Activated CD4-positive, CD25-positive, alpha-beta regulatory T cell (primary cell): ENCODE measurements around the gene MBP.

Experiments
- DNase-seq, 4 experiments: peaks; one replicate each; lab custom pipeline; 2025; lab: John Stamatoyannopoulos, UW

The MBP gene

DNA sequence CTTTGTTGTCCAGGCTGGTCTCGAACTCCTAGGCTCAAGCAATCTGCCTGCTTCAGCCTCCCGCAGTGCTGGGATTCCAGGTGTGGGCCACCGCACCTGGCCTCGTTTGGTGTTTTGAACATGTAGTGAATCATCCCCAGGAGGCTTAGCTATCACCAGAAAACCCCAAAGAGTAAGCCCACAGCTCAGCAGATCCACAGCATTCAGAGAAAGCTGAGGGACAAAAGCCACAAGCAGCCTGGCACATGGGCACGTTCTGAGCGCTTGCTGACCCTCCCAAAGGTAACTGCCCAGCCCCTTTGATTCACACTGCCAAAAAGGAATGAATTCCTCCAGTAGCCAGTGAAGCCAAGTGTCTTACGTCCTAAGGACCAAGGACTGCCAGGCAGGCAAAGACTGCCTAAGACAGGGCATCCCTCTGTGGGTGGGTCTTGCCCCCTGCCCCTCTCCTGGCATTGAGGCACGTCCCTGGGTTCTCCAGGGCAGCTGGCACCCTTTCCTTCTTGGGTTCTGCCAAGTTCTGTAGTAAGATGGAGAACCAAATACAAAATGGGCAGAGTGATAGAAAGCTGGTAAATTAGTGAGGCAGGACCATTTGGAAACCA lies 31.7 kb downstream of the MBP start:
- DNase-seq, result no peak

DNA sequence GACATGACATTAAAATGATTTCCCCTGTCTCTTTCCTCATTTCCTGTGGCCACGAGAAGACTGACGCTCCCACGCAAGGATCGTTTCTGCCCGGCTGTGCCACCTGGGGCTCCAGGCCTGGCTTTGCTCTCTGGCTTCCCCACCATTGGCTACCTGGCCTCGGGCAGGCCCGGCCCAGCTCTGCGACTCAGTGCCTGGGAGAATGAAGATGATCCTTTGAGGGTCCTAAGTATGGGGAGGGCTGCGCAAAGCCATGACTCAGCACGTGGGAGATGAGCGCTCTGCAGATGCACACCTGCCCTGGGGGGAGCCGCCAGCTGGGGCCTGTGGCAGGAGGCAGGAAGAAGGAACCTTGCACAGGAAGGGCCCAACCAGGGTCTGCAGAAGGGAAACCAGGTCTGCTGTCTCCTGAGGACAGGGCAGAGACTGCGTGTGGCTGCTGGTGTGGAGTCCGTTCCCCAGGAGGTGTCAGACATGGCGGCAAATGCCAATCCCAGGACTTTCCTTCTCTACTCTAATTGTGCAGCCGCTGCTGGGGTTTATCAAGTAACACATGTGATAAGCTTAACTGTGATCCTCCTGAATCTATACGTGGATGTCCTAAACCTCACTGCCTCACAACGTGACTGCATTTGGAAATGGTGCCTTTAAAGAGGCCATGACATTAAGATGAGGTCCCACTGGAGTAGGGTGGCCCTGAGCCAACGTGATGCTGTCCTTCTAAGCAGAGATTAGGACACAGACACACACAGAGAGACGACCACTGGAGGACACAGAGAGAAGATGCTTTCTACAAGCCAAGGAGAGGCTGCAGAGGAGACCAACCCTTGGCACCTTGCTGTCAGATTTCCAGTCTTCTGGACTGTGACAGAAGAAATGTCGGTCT lies 32.9 kb downstream of the MBP start:
- DNase-seq, result peak in 3 of 4 experiments; percentile 6 to 13 (median 12)

DNA sequence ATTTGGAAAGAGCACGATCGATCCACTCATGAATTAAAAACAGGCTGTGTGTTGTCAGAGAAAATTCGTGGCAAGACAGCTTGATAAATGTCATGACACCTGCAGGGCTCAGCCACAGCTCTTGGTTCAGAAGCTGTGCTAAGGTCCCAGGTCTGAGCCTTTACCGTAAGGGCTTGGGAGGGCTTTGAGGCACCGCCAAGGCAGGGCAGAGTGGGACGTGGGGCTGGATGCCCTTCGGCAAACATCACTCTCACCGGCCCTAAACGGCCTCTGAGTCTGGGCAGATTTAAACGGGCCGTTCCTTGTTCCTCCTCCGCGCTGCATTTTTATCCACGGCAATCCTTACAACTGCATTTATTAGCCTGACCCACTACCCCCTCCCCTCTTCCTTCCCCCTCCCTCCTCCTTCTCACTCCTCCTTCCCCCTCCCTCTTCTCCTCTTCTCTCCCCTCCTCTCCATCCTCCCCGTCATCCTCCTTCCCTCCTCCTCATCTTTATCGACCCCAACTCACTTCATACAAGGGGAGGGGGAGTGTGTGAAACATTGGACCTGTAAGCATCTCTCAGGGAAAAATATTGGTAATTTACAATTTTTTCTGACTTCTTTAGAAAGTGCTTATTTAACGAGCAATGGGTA lies 33.9 kb downstream of the MBP start:
- no peak for DNase-seq

DNA sequence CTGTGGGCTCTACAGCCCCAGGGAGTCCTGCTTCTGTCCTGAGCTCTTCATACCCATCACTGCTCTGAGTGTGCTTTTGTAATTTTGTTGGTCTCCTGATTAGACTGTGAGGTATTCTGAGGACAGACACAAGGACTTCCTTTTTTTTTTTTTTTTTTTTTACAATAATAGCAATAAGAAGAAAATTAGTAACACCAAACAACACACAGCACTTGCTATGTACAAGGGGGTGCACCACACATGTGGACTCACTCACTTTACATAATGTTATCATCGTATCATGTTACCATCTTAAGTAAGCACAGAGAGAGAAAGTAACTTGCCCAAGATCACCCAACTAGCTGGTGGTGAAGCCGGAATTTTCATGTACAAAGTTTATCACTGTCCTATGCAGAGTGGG lies 34.6 kb downstream of the MBP start:
- DNase-seq, result no peak

DNA sequence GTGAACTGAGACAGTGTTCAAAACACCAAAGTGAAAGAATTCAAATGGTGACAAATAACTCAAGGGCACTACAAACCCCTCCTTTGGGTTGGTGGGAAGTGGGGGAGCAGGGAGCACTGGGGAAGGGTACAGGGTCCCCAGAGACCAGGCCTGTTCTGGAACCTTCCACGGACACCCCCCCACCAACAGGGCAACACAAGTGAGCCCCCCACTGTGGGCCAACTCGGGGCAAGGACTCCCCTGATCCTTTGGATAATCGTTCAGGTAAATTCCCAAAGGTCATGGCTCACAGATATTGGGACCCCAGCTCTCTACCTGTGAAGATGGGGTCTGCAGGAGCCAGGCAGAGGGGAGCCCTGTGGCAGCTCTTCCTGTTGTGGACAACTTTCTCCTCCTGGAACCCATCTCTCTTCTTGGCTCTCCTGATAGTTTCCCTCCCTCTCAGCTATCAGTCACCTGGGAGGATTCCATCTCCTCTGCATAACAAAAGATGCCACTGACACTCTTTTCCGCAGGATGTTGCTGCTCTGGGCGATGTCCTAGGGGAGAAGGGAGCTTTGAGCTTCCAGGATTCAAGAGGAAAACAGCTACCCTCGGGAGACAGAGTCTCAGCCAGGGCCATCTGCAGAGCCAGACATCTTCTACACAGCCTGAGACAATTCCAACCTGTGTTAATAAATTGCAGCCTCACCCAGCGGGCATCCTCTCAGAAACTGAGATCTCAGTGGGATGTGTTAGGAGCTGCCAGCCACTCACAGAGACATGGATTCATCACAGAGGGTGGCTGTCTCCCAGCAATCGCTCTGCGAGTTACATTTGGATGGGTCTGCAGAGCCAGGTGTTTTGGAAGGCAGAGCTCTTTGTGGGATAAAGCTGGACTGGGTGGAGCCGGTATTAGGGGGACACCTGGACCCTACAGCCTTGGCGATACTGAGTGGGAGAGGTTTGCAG lies 35.4 kb downstream of the MBP start:
- no peak for DNase-seq

DNA sequence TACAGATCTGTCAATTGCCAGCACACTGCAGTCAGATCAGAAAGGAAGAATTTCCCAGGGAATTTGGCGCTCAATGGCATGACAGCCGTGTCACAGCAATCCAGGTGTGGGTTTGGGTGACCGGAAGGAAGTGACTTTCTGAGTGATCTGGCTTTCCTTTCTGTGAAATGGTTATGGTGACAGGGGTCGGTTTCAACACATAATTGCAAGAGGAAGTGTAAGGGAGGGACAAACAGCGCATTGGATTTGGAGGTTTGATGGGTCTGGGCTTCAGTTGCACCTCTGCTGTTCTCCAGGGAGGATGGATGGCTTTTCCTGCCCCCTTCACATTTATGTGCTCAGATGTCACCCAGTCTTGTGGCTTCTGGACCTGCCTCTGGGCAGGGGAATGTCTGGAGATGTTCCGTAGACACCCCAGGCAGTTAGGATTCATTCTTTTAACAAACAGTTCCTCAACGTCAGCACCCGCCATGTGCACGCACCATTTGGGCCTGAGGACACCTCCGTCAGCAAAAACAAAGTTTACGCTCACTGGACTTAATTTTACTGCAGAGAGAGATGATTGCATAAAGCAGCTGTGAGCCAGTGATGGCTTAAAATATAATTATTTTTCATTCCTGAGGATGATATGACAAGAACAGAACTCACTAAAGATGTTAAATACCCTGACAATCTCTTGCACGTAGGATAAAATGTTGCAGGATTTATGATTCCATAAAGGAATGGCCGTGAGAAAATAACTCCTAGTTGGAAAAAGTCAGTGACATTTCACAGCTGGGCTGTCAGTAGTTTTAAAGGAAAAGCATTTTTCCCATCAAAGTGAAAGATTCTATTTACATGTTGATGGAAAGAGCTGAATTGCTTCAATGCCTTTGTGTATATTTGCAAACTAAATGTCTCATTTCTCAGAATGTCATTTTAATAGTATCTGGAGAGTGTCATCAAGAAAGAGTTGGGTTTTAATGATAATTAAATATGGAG lies 36.9 kb downstream of the MBP start:
- DNase-seq, result no peak

DNA sequence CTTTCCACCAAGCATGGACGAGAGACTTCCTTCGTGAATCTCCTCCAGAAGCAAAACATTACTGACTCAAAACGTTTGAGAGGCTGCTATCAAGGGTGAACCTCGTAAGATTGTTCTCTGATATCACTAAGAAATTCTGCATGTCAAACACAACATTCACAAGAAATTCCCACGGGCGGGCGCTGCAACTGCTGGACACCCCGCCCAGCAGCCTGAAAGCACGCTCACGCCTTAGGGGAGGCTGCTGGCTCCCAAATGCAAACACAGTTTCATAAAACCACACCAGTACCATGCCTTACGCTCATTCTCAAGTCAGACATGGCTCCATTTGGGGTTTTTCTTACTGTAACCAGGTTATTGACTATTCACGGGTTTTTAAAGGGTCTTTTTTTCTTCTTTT lies 39.0 kb downstream of the MBP start:
- no peak for DNase-seq

DNA sequence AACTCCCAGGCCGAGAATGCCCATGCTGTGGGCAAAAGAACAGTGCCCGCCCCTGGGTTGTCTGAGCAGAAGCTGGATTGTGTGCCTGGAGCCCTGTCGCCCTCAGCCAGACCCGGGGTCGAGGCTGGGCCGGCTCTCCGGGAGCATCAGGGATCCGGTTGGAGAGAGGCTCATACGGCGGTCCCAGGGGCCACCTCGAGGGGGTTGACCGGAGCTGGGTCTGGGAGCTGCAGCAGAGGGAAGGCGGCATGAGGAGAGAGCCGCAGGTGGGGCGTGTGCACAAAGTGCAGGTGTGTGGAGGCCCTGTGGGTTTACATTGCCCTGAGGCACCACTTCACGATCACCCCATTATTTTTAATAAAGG lies 39.5 kb downstream of the MBP start:
- no peak for DNase-seq

DNA sequence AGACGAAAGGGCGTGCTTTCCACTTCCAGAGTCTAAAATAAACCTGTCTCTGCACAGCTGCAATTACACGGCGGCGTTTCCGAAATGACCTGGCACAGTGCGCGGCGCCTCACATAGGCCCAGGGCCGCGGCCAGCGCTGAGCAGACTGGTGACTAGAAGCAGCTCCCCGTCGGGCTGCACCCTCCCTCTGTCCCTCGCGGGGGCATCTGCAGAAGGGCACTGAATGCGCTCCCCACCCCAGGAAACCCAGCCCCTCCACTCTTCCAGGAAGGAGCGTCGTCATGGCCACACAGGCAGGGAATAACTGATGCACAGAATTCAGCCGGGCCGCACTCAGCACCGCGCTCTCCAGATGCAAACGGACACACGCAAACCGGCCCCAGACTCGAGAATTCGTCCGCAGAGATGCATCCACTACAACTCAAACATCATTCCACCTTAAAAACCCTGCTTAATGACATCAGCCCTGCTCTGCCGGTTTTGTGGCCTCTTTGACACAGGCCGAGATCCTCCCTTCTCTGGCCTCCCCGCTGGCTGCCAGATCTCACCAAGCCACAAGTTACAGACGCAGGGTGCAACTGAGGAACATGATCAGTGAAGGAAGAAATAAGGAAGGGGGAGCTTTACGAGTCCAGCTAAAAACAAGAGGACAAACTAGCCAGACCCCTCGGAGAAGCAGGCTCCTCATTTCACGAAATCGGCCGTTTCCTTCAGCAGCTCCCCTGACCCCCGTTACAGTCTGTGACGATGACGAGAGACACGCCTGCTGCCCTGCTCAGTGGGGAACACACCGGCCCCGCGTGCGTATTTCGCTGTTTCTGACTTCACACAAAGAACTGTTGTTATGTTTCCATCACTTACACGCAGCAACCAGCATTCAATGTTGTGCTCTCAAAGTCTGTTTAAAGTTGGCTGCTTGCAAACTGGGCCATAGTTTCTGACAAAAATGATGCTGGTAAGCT lies 40.2 kb downstream of the MBP start:
- no peak for DNase-seq

DNA sequence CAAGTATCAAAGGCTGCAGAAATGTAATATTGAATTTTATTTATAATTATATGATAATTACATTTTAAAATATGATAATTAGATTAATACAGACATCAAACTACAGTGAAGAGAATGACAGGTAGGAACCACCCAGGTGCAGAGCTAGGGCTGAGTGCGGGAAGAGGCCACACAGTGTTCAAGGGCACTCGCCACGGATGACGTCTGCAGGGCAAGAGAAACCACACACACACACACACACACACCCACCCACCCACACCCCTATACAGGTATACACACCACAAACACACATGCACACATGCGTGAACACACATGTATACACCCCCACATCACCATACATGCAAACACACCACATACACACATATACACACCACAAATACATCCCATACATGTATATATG lies 41.2 kb downstream of the MBP start:
- no peak for DNase-seq

DNA sequence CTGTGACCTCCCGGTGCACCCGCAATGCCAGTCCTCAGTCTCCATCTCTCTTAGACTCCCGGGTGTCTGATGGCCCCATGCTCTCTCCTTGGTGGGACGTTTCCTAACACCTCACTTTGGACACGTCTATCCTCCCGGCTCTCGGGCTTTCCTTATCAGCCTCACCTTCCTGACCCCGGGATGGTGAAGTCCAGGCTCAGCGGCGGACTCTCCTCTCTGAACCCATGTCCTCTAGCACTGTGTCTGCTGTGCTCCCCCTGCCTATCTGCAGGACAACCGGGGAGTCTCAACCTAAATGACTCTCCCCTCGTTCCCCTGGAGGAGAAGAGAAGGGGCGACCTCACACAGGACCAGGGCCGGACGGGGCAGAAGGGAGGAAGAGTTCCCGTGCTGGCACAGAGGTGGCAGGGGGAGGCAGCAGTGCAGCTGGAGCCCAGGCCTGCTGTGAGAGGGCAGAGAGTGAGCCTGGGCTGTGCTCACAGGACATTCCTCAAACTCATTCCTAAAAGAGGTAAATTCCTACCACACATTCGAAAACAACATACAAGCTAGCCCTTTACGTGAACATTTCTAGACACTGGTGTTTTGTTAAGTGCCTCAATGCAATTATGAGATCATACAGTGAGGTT lies 41.9 kb downstream of the MBP start:
- no peak for DNase-seq

DNA sequence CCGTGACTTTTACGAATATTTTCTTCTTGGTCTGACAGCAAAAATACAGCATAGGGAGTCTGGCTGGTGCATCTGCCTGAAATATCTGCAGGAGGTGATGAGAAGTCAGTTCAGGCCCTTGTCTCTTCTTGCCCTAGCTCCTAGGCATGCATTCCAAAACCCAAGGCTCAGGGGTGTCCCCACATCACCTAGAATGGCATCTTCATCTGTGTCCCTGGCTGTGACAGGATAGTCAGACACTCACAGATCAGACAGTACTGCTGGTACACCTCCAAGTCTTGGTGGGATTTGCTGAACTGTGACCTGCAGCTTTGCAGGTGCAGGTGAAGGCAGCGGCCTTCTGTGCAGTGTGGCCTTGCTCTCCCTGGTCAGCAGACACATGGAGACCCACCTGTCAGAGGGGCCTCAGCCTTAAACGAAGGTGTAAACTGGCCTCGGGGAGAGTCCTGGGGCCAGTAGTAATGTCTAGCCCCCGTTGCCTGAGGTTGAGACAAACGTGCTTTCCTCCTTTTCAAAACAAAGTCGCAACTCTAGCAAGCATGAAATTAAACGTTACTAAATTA lies 42.8 kb downstream of the MBP start:
- no peak for DNase-seq

DNA sequence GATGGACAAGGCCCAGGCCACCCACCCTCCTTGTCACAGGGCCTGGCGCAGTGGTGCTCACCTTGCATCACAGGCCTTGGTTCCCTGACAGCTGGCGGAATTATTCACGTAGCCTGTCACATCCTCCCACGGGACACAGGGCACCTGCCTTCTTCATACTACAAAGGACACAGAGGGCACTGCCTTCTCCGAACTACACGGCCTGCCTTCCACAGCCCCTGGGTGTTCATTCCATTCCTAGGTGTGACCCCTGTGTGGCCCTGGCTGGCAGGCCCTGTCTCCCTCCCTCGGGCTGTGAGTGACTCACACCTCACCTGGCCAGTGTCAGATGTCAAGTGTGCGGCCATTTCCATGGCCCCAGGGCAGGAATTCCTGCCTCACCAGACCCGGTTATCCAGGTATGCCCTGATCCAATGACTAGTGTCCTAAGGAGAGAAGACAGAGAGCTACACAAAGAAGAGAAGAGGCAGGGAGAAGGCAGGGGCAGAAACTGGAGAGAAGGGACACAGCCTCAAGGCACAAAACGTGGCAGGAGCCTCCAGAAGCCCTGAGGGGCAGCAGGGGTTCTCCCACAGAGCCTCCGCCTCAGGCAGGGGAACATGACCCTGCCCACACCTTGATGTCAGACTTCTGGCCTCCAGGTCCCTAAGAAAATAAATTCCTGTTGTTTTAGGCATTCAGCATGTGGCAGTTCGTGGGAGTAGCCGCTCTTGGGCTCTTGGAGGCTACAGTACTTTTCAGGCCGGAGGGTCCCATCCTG lies 43.4 kb downstream of the MBP start:
- no peak for DNase-seq

DNA sequence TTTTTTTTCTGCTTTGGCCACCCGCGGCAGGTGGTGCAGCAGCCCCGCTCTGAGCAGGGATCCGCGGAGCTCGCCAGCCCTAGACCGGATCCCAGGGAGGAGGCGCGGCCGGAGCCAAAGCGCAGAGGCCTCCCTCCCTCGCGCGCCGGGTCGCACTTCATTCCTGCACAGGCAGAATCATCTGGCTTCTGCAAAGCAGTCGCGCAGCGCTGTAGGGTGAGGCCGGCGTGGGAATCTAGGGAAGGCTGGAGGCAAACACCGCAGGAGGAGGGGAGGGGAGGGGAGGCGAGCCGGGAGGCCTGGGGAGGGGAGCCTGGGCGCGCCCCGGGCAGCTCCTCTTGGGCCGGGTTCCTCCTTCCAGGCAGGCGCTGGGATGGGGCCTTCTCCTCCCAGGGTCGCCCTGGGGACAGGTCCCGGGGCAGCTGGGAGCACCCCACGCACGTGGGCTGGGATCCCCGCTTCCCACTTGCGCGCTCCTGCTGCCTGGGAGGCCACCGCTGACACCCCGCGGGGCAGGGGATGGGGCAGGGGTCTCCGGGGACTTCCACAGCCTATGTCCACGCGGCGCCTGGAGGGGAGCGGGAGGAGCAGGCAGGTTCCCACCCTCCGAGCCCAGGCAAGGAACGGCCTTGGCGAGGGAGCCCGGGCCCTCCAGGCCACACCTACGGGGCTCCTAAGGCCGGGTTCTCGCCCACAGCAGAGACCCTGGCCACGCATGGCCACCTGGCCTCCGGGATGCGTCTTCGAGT lies 45.0 kb downstream of the MBP start:
- no peak for DNase-seq

DNA sequence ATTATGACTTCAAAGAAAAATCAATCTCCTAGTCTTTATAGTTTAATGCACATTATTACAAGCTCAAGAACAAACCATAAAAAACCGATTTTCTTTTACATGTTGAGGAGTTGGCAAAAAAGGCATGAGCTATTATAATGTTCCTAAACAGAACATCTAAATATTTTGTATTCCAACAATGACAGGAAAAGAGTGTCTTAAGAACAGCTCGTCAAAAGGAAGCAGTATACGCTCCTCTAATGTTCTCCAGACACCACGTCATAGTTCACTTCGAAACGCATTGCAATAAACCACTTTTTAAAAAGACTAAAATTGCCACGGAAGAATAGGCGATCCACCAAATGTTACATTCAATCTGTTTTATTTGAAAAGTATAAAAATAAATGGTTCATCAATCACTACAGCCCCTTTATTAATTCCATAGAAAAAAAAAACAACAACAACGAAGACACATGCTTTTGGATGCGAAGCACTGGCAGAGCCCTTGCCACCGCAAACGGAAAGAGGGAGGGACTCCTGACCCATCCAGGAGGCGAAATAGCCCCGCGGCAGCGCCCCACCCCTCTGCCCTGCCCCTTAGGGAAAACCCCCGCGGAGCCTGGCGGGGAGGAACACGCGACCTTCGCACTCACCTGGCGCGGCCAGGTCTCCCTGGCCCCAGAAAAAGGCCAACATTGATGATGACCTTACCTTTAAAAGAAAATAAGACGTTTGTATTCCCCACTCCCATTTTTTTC lies 45.8 kb downstream of the MBP start:
- no peak for DNase-seq

DNA sequence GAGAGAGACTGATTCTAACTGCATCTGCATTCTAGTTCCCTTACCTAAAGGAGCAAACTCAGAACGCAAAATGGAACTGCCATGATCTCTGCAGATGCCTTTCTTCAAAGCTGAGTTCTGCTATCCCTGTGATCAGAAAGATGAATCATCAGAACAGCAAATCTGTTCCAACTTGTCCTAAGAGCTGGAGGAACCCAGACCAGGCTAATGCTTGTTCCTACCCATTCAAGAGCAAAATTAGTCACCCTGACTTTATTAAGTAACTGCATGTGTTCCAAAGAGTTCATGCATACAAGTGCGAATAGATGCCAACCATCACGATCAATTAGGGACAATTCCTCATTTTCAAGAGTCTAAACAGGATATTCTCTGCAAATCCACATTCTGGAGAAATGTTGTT lies 46.5 kb downstream of the MBP start:
- DNase-seq, result no peak

DNA sequence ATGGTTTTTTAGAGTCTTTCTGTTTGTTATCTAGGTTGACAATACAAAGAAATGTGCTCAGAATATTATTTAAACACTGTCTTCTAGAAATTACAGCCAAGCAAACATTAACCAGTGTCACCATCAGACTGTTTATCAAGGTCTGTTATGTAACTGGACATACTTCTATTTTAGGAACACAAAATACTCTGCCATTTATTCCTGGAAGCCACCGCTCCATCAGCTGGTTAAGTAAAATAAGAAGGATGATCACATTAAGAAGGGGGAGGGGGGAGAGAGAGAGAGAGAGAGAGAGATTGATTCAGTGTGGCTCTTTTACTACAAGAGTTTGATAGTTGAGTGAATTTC lies 47.9 kb downstream of the MBP start:
- no peak for DNase-seq
